NCI-H1092 (cell line): ENCODE results near the gene TMEM51.
"Not testable (repeated sequence)": the region's sequence is repeated elsewhere in the genome, so short reads cannot be mapped to it uniquely, and the experiment has no call there.

ENCODE experiments used
- DNase-seq: peaks from one replicate; lab custom pipeline; 2025; lab: John Stamatoyannopoulos, UW

Gene TMEM51

GRCh38 chr1:15154480-15155036 lies 1.0 kb downstream of the TMEM51 start:
- DNase-seq, result no peak

- no peak for DNase-seq
Observed at GRCh38 chr1:15155191-15155590, 1.6 kb downstream of the TMEM51 start.

DNA sequence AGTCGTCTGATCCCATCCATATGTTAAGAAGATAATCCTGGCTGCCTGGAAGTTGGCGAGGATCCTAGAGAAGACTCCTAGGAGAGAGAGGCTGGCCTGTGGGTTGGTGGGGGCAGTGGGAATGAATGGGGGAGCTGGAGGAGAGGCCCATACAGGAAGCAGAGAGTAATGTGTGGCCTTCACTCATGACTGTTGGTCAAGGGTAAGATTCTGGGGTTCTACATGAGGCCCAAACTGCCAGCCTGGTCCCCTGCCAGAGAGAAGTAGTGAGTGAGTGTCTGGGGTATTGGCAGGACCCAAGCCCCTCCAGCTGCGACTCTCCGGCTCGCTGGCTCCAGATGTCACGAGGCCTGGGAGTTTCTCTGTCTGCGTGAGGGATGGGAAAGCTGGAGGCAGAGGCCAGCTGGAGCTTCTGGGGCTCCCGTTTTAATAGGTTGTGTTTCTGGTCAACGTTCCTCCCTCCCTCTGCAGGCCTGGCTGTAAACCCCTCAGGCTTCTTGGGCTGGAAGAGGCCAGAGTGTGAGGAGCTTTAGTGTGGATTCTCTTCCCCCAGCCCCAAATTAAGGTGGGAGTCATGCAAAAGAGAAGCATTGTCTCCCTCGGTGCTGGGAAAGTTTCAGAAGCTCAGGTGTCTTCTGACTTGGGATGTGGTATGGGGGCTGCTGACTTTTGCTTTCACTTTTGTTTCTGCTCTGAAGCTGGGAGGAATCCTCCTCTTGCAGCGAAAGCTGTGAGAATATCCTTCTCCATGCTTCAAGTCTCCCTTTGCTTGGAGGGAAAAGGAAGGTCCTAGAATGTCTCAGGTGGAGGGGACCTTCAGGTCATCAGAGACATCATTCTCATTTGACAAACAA lies 2.6 kb downstream of the TMEM51 start:
- DNase-seq, result no peak

DNA sequence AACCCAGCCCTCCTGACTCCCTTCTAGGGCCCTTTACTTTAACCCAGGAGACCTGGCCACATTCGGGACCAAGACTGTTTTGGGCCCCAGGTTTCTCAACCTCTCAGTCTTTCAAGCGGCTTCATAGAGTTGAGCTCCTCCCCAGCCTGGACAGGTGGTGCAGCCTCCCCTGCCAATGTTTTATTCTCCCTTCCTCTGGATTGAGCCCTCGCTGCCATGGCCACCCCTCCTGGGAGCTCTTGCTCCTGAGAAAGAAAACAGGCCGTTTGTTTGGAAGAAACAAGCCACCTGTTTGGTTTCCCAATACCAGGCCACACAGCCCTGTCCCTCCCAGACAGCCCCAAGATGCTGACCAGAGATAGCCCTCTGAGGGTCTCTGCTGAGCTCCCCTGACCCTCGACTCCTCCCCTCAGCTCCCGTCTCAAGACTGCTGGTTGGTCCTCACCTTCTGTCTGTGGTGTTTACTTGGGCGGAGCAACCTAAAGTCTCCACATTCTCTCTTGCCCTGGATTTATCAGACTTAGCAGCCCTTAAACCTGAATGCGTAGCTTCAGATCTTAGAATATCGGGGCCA lies 3.3 kb downstream of the TMEM51 start:
- DNase-seq, result no peak

DNA sequence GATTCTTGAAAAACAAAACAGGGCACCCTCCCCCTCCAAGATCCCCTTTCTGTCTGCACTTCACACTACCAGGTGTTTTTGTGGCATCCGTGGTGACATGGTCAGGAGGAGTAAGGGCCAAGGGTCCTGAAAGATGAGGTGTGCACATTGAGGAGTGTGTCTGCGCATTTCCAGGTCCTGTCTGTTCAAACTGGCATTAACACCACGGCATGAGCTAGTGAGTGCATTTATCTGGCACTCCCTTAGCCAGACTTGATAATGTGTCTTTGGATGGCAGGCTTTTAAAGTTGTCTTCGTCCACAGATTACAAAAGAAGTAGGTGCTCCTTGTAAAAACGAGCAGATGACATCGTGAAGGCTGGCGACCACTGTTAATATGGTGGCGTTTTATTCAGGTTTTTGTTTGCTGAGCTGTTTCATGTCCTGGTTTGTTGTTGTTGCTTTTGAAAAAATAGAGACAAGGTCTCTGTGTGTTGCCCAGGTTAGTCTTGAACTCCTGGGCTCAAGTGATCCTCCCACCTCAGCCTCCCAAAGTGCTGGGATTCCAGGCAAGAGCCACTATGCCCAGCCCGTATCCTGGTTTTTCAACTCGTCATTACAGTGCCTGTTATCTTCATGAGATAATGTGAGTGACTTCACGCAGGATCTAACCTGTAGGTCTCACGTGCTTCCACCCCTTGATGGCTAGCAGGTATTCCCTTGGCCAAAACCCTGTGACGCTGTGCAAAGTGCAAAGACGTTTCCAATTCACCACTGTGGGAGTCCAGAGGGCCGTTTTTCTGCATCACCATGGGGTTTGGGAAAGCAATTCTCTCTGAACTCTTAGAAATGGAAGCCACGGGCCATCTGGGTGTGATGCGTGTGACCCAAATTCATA lies 4.2 kb downstream of the TMEM51 start:
- DNase-seq, result no peak

GRCh38 chr1:15158506-15159165 lies 5.1 kb downstream of the TMEM51 start:
- no peak for DNase-seq

DNA sequence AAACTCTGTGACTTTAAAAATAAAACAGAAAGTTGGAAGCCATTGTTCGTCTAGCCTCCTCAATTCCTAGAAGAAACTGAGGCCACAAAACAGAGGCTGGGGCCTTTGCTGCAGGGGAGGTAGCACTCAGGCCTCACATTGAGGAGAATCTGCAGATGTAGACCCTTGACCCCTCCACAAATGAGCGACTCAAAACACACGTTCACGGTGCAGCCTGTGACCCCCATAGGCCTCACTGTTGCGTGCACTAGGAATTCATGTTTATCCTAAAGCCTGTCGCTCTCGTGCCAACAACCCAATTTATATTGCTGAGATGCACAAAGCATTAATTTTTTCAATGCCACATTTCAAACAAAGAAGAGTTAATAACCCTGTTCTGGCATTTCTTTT lies 5.6 kb downstream of the TMEM51 start:
- no peak for DNase-seq

DNA sequence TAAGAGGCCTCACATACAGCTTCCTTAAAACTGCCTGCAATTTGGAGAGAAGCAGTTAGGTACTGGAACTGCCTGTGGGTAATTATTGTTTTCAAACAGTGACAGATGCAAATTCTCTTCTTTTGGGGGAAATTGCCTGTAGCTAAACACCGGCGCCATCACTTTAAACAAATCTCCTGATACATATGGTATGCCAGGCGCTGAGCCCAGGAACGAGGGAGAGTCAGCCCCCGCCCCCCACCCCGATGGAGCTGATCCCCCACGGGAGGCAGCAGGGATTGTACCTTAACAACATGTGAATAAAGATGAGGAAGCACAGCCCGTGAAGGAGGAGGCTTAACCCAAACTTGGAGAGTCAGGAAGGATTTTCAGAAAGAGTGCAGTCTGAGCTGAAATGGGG lies 7.1 kb downstream of the TMEM51 start:
- no peak for DNase-seq

DNA sequence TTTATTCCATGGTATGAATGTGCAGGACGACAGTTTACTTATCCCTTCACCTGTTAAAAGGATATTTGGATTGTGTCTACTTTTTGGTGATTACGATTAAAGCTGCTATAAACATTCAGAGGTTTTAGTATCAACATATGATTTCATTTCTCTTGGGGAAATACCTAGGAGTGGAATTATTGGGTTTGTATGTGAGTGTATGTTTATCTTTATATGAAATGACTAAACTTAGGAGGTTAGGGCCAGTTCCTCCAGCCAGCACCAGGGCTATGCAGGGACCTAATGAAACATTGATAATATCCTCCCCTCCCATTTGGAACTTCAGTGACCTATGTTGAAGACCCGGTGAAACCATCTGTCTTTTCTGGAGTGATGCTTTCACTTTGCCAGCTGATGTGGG lies 13.8 kb downstream of the TMEM51 start:
- DNase-seq, result no peak

- no peak for DNase-seq
Observed at GRCh38 chr1:15168479-15168878, 14.9 kb downstream of the TMEM51 start.

GRCh38 chr1:15170071-15170470 lies 16.5 kb downstream of the TMEM51 start:
- DNase-seq, result no peak

DNA sequence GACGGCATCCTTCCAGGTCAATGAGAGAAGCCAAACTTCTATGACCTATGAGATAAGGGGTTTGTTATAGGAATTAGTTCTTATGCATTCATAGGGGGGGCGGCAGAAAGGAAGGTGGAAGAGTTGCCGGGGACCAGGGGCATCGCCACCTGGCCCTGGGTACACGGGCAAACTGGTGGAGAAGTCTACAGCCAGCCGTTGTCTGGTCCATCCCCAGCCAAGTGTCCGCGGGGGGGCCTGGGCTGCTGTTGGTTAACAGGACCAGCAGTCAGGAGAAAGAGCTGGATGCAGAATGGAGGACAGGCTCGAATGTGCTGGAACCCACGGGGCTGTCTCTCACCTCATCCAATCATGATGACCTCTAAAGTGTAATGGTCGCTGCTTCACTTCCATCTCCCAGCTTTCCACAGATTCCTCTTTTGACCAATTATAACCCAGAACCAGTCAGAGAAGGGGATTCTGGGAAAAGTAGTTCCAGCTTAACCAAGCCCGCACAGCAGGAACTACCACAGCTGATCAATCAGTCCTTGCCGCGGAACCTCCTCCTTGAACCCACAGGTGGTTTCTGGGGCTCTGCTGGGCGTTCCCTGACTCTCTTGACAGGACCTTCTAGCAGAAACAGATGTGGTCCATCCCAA lies 17.8 kb downstream of the TMEM51 start:
- no peak for DNase-seq

DNA sequence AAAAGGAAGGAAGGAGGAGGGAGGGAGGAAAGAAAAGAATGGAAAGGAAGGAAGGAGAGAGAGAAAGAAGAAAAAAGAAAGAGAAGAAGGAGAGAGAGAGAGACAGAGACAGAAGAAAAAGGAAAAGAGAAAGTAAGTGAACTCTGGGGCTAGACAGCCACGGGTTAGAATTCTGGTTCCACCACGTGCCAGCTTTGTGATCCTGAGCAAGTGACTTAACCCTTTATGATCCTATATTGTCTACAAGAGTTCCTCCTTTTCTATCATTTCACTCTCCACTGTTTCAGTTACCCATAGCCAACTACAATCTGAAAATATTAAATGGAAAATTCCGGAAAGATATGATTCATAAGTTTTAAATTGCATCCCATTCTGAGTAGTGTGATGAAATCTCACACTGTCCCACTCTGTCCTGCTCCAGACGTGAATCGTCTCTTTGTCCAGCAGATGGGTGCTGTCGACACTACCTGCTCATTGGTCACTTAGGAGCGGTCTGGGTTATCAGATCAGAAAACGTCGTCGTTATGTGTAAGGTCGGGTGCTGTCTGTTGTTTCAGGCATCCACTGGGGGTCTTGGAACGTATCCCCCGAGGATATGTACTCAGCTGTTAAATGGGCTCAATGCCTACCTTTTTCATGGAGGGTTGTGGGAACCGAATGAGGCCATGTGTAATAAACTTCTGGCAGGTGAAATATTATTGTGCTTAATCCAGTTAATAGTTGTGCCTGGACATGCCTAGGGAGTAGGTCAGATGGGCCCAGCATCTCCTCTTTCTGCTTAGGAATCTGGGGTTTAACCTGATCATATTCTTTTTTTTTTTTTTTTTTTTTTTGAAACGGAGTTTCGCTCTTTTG lies 19.1 kb downstream of the TMEM51 start:
- DNase-seq, result no peak

- DNase-seq, result no peak
Observed at GRCh38 chr1:15173863-15174614, 20.5 kb downstream of the TMEM51 start.

DNA sequence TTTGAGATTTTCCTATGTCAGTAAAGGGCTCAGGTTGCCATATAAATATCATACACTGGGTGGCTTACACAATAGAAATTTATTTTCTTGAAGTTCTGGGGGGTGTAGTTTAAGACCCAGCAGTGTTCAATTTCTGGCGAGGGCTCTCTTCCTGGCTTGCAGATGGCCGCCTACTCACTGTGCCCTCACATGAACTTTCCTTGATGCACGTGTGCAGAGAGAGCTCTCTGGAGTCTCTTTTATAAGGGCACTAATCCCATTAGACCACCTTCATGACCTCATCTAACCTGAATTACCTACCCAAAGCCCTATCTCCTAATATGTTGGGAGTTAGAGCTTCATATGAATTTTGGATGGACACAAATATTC lies 21.1 kb downstream of the TMEM51 start:
- no peak for DNase-seq

- not testable (repeated sequence) for DNase-seq
Observed at GRCh38 chr1:15175324-15176094, 22.0 kb downstream of the TMEM51 start.

DNA sequence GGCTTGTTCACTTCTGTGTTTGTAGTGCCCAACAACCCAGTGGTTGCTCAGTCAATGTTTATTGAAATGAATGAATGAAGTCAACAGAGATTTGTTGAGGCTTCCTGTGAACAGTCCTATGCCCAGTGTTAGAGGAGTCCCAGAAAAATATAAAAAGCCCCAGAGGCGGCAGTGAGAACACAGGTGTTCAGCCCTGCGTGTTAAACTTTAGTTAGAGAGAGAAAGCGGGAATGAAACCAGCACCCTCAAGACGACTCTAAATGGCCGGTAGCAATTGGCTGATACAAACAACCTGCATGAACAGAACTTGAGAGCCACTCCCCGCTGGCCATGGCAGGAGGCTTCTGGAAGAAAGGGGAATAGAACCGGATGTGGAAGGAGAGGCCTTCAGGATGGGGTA lies 22.6 kb downstream of the TMEM51 start:
- DNase-seq, result no peak

DNA sequence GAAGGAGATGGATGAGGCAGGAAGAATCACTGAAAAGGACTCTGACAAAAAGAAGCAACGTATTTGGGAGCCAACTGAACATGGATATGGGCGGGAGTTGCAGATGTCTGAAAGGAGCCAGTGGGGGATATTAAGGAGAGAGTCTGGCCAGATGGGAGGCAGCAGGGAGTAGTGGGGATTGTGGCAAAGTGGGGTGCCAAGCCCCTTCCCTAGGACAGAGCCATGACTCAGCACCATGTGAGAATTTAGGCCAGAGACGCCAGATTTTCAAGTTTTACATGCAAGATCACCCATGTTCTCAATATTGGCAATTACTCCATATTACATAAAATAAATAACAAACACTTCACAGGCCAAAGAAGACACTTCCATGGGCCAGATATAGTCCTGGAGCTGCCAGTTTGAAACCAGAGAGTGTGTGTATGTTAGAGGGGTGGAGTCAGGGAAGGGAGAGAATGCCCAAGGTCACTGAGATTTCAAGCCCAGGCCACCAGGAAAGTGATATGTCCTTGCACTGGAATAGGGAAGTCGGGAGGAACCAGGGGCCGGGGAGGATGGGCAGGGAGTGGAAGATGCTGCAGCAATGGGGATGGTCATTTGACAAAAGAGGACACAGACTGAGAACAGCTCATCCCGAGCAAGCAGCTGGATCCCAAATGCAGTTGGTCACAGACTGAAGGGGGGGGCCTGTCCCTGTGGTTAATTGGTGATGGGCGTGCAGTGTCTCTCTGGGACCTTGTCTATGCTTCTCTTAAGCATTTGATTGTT lies 23.5 kb downstream of the TMEM51 start:
- no peak for DNase-seq
